Tibial nerve (tissue), 4 donors: ENCODE measurements around the gene SNX30. TPM values are rescaled to one million over a fixed set of nuclear protein-coding genes. Genes with fewer than 3 reads are reported as not detected.
A peak's percentile ranks its signal among the peaks of the same experiment; 100 is the strongest.

ENCODE experiments used
- DNase-seq, 2 donors: peaks; one replicate each; pipeline ENCODE4 v3.0.0-alpha.2; 2019; ENCODE audit warnings: low spot score in 2 of 2
- H3K27ac ChIP-seq, 4 donors: fragments of 200-600 bp; sonication (generic) in 3 of 4; one replicate each; pipeline ENCODE4 v1.5.1; 2017 to 2019; ENCODE audit warnings: mild to moderate bottlenecking in 1 of 4
- H3K27me3 ChIP-seq, 2 donors: fragments of 200-600 bp; sonication (generic) in 1 of 2; one replicate each; pipeline versions ENCODE4 v1.5.1 to v1.6.0; 2017 to 2019
- H3K36me3 ChIP-seq, 3 donors: fragments of 200-600 bp; sonication (generic); one replicate each; pipeline ENCODE4 v1.5.1; 2018 to 2019
- H3K4me1 ChIP-seq, 4 donors: fragments of 200-600 bp; sonication (generic) in 3 of 4; one replicate each; pipeline ENCODE4 v1.5.1; 2017 to 2019
- H3K4me3 ChIP-seq, 4 donors: fragments of 200-600 bp; sonication (generic) in 3 of 4; one replicate each; pipeline ENCODE4 v1.5.1; 2017 to 2019; ENCODE audit warnings: mild to moderate bottlenecking in 1 of 4, moderate library complexity in 1 of 4
- H3K9me3 ChIP-seq, 4 donors: fragments of 200-600 bp; sonication (generic) in 3 of 4; one replicate each; pipeline ENCODE4 v1.5.1; 2017 to 2019
- CTCF ChIP-seq, 5 experiments: fragments of 200-600 bp in 3 of 5; fragments of 450-650 bp in 2 of 5; sonication (generic) in 3 of 5; IDR thresholded peaks; one replicate each; pipeline ENCODE4 v1.5.1; 2016 to 2019; ENCODE audit warnings: antibody characterized with exemption in 5 of 5, mild to moderate bottlenecking in 3 of 5, moderate library complexity in 2 of 5
- EP300 ChIP-seq, 2 donors: sonication (generic); formaldehyde crosslinking; IDR thresholded peaks; one replicate each; pipeline ENCODE4 v1.6.1; 2017; ENCODE audit warnings: antibody characterized with exemption in 2 of 2, mild to moderate bottlenecking in 1 of 2
- POLR2A ChIP-seq, 2 donors: fragments of 450-650 bp; IDR thresholded peaks; one replicate each; pipeline ENCODE4 v1.6.1; 2017; ENCODE audit warnings: antibody characterized with exemption in 2 of 2, mild to moderate bottlenecking in 2 of 2, moderate library complexity in 2 of 2
- WGBS, 2 donors: methylation state at CpG; one replicate each; pipeline ENCODE4 v1.1.5; 2018; 5-methylcytosine and 5-hydroxymethylcytosine counted together
- total RNA-seq, 4 donors: library from RNA; depleted of rRNA; stranded (reverse); fragments of >200 nt; gene quantifications; one replicate each; pipeline ENCODE4 v1.1.0, GENCODE V29; 2016

SNX30 gene, protein sequence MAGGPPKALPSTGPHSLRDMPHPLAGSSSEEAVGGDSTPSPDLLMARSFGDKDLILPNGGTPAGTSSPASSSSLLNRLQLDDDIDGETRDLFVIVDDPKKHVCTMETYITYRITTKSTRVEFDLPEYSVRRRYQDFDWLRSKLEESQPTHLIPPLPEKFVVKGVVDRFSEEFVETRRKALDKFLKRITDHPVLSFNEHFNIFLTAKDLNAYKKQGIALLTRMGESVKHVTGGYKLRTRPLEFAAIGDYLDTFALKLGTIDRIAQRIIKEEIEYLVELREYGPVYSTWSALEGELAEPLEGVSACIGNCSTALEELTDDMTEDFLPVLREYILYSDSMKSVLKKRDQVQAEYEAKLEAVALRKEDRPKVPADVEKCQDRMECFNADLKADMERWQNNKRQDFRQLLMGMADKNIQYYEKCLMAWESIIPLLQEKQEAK
- 10 to 100 TPM; 14.9 to 25.3 (median 17.0) TPM for total RNA-seq

DNA sequence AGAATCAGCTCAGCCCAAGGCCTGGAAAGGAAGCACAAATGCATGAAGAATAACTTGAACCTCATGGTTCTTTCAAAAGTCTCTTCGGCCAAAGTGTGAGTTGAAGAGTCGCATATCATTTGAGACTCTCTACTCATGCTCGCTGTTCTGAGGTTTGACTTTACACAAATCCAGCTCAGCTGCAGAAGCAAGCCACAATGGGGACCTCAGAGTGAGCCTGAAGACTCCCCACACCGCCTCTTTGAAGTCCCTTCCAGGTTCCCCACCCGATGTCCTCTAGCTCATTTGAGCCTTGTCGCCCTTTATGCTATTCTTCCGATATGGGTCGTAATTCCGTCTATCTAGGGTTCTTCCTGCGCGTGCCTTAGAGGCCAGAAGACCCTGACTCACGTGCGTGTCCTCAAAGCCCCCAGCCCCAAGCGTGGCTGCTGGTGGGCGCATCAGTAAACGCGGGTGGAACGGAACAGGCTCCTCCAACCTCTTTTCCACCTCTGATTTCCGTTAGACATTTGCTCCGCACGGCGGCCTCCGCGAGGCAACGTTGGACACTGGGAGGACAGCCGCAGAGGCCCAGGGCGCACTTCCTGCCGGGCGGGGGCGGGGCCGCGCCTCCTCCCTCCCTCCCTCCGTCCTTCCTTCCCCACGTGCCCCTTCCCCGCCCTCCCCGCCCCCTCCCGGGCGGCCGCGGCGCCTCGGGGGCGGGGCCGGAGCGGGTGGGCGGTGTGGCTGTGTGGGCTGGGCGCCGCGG is at the start of gene SNX30:
SNX30 (plus strand) TSS at position 745 of the 748 bp plus-strand sequence. CDS start 242 bp downstream, outside the sequence.
- DNase-seq, result peak; percentile 79 to 81
- Histone ChIP-seq H3K4me3 (peak within 1 kb of the TSS; percentile 79 to 99 (median 94)), H3K4me1 (peaks cover 0 to 61% (median 33%) of the 10 kb centered on the region in 4 donors), H3K27me3 (no peaks in the 10 kb centered on the region), H3K36me3 (no peaks in the 10 kb centered on the region), H3K9me3 (no peaks in the 10 kb centered on the region), H3K27ac (peak within 1 kb of the TSS; percentile 87 to 95 (median 92))
- peak; percentile 40 to 98 for TF ChIP-seq EP300 (IDR thresholded peaks at IDR 0.05)
- peak; percentile 50 to 83 for TF ChIP-seq POLR2A (IDR thresholded peaks at IDR 0.05)
- TF ChIP-seq CTCF (IDR thresholded peaks at IDR 0.05), result peak in 2 of 5 experiments; percentile 22 to 47
- 7 to 9% methylated on average over 30 to 32 of the region's 49 CpGs for WGBS, 2 donors

GRCh38 chr9:112703304-112703703 is 47.3 kb upstream of the SNX30 start:
- Histone ChIP-seq H3K36me3 (peaks cover 0 to 24% (median 0%) of the 10 kb centered on the region in 3 donors), H3K27ac (no peak overlapping the region), H3K4me3 (no peak overlapping the region), H3K27me3 (no peaks in the 10 kb centered on the region), H3K9me3 (no peaks in the 10 kb centered on the region), H3K4me1 (peaks cover 0 to 22% (median 0%) of the 10 kb centered on the region in 4 donors)
- no peak for DNase-seq
- TF ChIP-seq EP300 (IDR thresholded peaks at IDR 0.05) (no peak), POLR2A (IDR thresholded peaks at IDR 0.05) (no peak), CTCF (IDR thresholded peaks at IDR 0.05) (no peak)
- WGBS, 2 donors, result 90 to 95% methylated on average over 2 of the region's 2 CpGs

DNA sequence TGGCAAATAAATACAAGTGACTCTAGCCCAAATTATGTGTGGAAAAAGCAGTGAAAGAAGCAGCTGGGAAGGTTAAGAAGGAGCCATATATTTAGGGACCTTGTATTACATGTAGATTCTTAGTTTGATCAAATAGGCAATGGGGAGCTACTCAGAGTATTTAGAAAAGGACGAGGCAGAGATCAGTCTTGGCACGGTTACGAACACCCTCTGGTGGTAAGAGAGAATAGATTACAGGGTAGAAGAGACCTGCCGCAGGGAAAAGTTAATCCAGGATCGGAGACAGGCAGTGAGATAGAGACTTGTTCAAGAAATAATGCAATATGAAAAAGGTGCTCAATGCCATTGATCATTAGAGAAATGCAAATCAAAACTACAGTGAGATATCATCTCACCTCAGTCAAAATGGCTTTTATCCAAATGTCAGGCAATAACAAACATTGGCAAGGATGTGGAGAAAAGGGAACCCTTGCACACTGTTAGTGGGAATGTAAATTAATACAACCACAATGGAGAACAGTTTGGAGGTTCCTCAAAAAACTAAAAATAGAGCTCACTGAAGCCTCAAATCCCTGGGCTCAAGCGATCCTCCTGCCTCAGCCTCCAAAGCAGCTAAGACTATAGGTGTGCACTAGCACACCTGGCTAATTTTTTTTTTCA is 44.7 kb upstream of the SNX30 start:
- H3K4me1 ChIP-seq, result peaks cover 0 to 22% (median 0%) of the 10 kb centered on the region in 4 donors
- no peaks in the 10 kb centered on the region for H3K9me3 ChIP-seq
- H3K27me3 ChIP-seq, result no peaks in the 10 kb centered on the region
- peak overlapping the region in 1 of 4 donors; percentile 10 for H3K27ac ChIP-seq
- no peak for DNase-seq
- TF ChIP-seq EP300 (IDR thresholded peaks at IDR 0.05) (no peak), CTCF (IDR thresholded peaks at IDR 0.05) (peak in 2 of 5 experiments; percentile 6 to 18), POLR2A (IDR thresholded peaks at IDR 0.05) (no peak)
- H3K36me3 ChIP-seq, result peaks cover 0 to 15% (median 0%) of the 10 kb centered on the region in 3 donors
- 52 to 53% methylated on average over 6 of the region's 6 CpGs for WGBS, 2 donors
- no peak overlapping the region for H3K4me3 ChIP-seq

DNA sequence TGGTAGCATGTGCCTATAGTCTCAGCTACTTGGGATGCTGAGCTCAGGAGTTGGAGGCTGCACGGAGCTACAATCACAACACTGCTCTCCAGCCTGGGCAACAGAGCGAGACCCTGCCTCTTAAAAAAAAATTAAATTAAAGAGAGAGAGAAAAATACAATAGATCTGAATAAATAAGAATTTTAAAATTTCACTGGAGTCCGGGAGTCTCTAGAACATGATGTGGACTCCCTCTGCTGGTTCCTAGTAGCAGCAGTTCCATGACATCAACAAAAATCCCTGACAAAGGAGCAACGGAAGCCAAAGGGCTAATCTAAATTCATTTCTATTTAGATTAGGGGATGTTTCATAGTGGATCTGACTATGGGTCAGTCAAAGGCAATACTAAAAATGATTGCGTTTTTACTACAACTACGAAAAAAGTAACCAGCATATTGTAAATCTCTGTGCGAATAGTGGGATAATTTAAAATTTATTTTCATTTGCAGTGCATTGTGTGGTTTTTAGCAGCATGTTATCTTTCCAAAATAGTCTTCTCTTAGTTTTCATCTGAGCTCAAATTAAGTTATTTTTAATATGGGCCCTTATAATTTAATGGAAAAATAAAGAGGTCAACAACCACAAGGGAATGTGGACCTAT is 39.4 kb upstream of the SNX30 start:
- 58 to 63% methylated on average over 7 of the region's 7 CpGs for WGBS, 2 donors

More for the DNA sequence above, 39.4 kb upstream of the SNX30 start:
- Histone ChIP-seq H3K27ac (peak overlapping the region in 2 of 4 donors; percentile 27 to 53), H3K36me3 (peaks cover 0 to 28% (median 0%) of the 10 kb centered on the region in 3 donors), H3K27me3 (no peaks in the 10 kb centered on the region), H3K4me3 (no peak overlapping the region), H3K4me1 (peaks cover 0 to 14% (median 0%) of the 10 kb centered on the region in 4 donors), H3K9me3 (peaks cover 0 to 10% (median 4%) of the 10 kb centered on the region in 4 donors)
- no peak for DNase-seq
- TF ChIP-seq EP300 (IDR thresholded peaks at IDR 0.05) (no peak), CTCF (IDR thresholded peaks at IDR 0.05) (peak; percentile 14 to 49 (median 37)), POLR2A (IDR thresholded peaks at IDR 0.05) (no peak)
